Loucy (cell line): ENCODE measurements around the gene PGBD5.

Experiments
- EZH2phosphoT487 ChIP-seq: fragments of 200-600 bp; IDR thresholded peaks from 2 replicates; pipeline ENCODE4 v1.6.1; 2018; ENCODE audit warnings: antibody characterized with exemption, mild to moderate bottlenecking, moderate library complexity, borderline replicate concordance
- TF ChIP-seq, protein P1 (sequence below): fragments of 200-600 bp; sonication (generic); conservative IDR thresholded peaks from 2 replicates; pipeline ENCODE4 v1.5.1; 2014; ENCODE audit warnings: mild to moderate bottlenecking, antibody characterized with exemption, low read length

DNA sequence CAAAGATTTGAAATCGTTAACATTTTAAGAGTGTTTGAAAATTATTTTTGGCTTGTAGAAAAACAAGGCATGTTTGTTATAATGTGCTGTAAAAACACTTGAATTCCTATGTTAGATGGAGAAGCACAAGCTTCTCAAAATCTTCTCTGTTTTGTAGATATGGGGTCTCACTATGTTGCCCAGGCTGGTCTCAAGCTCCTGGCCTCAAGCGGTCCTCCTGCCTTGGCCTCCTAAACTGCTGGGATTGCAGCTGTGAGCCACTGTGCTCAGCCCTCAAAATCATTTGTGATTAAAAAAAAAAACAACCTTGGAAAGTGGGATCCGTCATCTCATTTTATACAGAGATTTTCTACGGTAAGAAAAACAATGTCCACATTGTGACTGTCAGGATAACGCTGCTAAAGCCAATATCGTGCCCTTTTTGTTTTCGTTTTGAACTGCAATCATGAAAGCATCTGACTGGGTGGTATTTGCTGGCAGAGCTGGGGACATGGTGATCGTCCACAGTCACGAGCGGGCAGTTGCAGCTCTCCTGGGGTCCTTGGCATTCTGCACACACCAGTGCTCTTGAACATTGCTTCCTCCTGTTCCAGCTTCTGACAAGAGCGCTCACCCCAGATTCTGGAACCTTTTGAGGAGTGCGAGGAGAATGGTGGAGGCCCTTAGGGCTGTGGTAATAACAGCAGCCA, 112.5 kb downstream of the PGBD5 start:
- TF ChIP-seq, protein P1, sequence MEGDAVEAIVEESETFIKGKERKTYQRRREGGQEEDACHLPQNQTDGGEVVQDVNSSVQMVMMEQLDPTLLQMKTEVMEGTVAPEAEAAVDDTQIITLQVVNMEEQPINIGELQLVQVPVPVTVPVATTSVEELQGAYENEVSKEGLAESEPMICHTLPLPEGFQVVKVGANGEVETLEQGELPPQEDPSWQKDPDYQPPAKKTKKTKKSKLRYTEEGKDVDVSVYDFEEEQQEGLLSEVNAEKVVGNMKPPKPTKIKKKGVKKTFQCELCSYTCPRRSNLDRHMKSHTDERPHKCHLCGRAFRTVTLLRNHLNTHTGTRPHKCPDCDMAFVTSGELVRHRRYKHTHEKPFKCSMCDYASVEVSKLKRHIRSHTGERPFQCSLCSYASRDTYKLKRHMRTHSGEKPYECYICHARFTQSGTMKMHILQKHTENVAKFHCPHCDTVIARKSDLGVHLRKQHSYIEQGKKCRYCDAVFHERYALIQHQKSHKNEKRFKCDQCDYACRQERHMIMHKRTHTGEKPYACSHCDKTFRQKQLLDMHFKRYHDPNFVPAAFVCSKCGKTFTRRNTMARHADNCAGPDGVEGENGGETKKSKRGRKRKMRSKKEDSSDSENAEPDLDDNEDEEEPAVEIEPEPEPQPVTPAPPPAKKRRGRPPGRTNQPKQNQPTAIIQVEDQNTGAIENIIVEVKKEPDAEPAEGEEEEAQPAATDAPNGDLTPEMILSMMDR, result no peak
- no peak for TF ChIP-seq EZH2phosphoT487
